ENCODE measurements around the gene NPFF. TPM values are rescaled to one million over a fixed set of nuclear protein-coding genes. Genes with fewer than 3 reads are reported as not detected.

Gene NPFF
- total RNA-seq, 1 donor from 2014 or later: not detected

DNA sequence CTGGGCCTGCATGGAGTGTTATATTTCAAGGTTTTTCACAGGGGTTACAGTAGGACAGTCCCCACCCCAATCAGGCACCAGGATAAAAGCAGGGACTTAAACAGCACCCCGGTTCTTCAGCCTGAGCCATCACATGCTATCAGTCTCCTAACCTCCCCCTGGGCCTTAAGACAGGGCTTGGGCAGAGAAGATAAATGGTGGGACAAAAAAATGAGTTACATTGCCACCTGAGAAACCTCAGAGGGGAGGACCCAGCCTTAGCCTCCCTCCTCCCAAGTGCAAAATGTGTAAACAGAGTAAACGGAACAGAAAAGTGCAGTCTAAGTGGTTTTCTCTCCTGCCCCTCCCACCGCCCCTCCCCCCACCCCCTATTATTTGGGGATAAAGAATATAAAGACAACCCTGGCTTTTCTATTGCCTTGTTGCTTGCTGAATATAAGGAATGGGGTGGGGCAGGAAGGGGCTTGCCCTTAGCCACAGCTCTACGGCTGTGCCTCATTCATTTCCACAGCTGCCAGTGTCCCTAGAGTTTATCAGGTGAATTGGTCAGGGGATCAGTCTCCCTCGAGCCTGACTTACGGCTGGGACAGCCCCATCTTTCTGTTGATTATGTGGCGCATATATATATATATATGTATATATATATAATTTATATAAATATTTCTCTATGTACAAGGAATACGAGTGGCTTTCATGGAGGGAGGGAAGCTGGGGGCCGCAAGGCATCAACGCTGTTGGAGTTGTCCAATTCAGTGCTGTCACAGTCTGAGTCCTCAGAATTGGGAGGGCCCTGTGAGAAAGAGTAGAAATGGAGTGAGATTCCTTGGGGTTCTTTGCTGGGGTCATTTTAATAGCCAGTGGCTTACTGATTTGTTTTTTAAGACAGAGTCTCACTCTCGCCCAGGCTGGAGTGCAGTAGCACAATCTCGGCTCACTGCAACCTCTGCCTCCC is 26.5 kb downstream of the NPFF start:
- Histone ChIP-seq H3K27me3 (ENCODE audit: control insufficient read depth, insufficient read depth, low read length) (no peaks in the 10 kb centered on the region), H3K36me3 (ENCODE audit: control insufficient read depth, insufficient read depth, low read length) (peaks cover 8% of the 10 kb centered on the region)
- TF ChIP-seq, protein P1, sequence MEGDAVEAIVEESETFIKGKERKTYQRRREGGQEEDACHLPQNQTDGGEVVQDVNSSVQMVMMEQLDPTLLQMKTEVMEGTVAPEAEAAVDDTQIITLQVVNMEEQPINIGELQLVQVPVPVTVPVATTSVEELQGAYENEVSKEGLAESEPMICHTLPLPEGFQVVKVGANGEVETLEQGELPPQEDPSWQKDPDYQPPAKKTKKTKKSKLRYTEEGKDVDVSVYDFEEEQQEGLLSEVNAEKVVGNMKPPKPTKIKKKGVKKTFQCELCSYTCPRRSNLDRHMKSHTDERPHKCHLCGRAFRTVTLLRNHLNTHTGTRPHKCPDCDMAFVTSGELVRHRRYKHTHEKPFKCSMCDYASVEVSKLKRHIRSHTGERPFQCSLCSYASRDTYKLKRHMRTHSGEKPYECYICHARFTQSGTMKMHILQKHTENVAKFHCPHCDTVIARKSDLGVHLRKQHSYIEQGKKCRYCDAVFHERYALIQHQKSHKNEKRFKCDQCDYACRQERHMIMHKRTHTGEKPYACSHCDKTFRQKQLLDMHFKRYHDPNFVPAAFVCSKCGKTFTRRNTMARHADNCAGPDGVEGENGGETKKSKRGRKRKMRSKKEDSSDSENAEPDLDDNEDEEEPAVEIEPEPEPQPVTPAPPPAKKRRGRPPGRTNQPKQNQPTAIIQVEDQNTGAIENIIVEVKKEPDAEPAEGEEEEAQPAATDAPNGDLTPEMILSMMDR (IDR thresholded peaks at IDR 0.05; ENCODE audit: insufficient read depth, low read length, poor library complexity, severe bottlenecking): no peak

DNA sequence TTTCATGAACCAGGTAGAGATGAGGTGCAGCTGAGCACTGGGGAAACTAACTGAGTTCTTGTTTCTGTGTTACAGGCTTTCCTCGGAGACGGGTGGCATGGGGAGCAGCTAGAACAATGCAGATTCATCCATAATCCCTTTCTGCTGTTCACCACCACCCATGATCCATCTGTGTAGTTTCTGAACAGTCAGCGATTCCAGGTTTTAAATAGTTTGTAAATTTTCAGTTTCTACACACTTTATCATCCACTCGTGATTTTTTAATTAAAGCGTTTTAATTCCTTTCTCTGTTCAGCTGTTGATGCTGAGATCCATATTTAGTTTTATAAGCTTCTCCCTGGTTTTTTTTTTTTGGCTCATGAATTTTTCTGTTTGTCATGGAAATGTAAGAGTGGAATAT is 28.0 kb downstream of the NPFF start:
- no peak overlapping the region for H3K4me3 ChIP-seq (ENCODE audit: low read depth, low read length)
- H3K27me3 ChIP-seq (ENCODE audit: control insufficient read depth, insufficient read depth, low read length): no peaks in the 10 kb centered on the region
- no peak for DNase-seq (ENCODE audit: low read depth)
- TF ChIP-seq, protein P1 (IDR thresholded peaks at IDR 0.05; ENCODE audit: insufficient read depth, low read length, poor library complexity, severe bottlenecking): no peak
- H3K36me3 ChIP-seq (ENCODE audit: control insufficient read depth, insufficient read depth, low read length): peaks cover 6% of the 10 kb centered on the region

More for the DNA sequence above, 26.5 kb downstream of the NPFF start:
- no peak for DNase-seq (ENCODE audit: low read depth)
- no peak overlapping the region for H3K4me3 ChIP-seq (ENCODE audit: low read depth, low read length)

DNA sequence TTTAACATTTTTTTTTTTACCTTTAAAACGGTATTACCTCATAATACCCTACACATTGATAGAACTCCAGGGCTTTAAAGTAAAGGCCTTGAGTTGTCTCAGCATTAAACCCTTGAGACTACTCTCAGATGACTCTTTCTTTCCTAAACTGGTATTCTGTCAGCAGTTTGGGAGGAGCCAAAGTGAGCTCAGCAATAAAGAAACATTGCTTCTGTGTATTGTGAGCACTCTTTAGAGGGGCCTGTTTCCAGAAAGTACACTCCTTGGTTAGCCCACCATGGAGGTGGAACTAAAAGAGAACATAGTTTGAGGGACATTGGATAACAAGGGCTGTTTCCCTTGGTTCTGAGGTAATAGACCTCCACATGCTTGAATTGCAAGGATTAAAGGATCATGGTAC is 28.4 kb downstream of the NPFF start:
- Histone ChIP-seq H3K36me3 (ENCODE audit: control insufficient read depth, insufficient read depth, low read length) (peaks cover 4% of the 10 kb centered on the region), H3K4me3 (ENCODE audit: low read depth, low read length) (no peak overlapping the region), H3K27me3 (ENCODE audit: control insufficient read depth, insufficient read depth, low read length) (no peaks in the 10 kb centered on the region)
- TF ChIP-seq, protein P1 (IDR thresholded peaks at IDR 0.05; ENCODE audit: insufficient read depth, low read length, poor library complexity, severe bottlenecking): no peak
- no peak for DNase-seq (ENCODE audit: low read depth)

GRCh38 chr12:53476769-53477209 is 30.5 kb downstream of the NPFF start:
- no peaks in the 10 kb centered on the region for H3K36me3 ChIP-seq (ENCODE audit: control insufficient read depth, insufficient read depth, low read length)
- no peak overlapping the region for H3K4me3 ChIP-seq (ENCODE audit: low read depth, low read length)
- TF ChIP-seq, protein P1 (IDR thresholded peaks at IDR 0.05; ENCODE audit: insufficient read depth, low read length, poor library complexity, severe bottlenecking): peak; percentile 40
- DNase-seq (ENCODE audit: low read depth): no peak
- H3K27me3 ChIP-seq (ENCODE audit: control insufficient read depth, insufficient read depth, low read length): no peaks in the 10 kb centered on the region

- TF ChIP-seq, protein P1 (IDR thresholded peaks at IDR 0.05; ENCODE audit: insufficient read depth, low read length, poor library complexity, severe bottlenecking): no peak
- no peak for DNase-seq (ENCODE audit: low read depth)
- Histone ChIP-seq H3K4me3 (ENCODE audit: low read depth, low read length) (no peak overlapping the region), H3K36me3 (ENCODE audit: control insufficient read depth, insufficient read depth, low read length) (no peaks in the 10 kb centered on the region), H3K27me3 (ENCODE audit: control insufficient read depth, insufficient read depth, low read length) (no peaks in the 10 kb centered on the region)
These were observed 32.5 kb downstream of the NPFF start for GRCh38 chr12:53474819-53475218.

Measured in kidney epithelial cell (primary cell).